Middle frontal gyrus (tissue), 1 donor: Measurements from ENCODE around the gene ITLN1.
"Not testable (repeated sequence)": the region's sequence is repeated elsewhere in the genome, so short reads cannot be mapped to it uniquely, and the experiment has no call there.

Experiments used
- DNase-seq: peaks from one replicate; pipeline ENCODE4 v3.0.0-alpha.2; 2015; ENCODE audit warnings: low spot score; ENCODE audit errors: extremely low spot score

The ITLN1 gene

GRCh38 chr1:160883581-160884513 lies 1.1 kb downstream of the ITLN1 start:
- no peak for DNase-seq

GRCh38 chr1:160882582-160882981 lies 2.4 kb downstream of the ITLN1 start:
- no peak for DNase-seq

GRCh38 chr1:160881264-160881663 lies 3.7 kb downstream of the ITLN1 start:
- not testable (repeated sequence) for DNase-seq

GRCh38 chr1:160880216-160880615 lies 4.8 kb downstream of the ITLN1 start:
- no peak for DNase-seq

GRCh38 chr1:160879056-160879455 lies 5.9 kb downstream of the ITLN1 start:
- no peak for DNase-seq

GRCh38 chr1:160877221-160877620 lies 7.8 kb downstream of the ITLN1 start:
- no peak for DNase-seq

GRCh38 chr1:160876311-160876710 lies 8.7 kb downstream of the ITLN1 start:
- no peak for DNase-seq

GRCh38 chr1:160875591-160875990 lies 9.4 kb downstream of the ITLN1 start:
- not testable (repeated sequence) for DNase-seq

- DNase-seq = no peak
Measured at GRCh38 chr1:160874935-160875334, 10.0 kb downstream of the ITLN1 start.

- DNase-seq = no peak
Measured at GRCh38 chr1:160868141-160868540, 16.8 kb downstream of the ITLN1 start.

- not testable (repeated sequence) for DNase-seq
Measured at GRCh38 chr1:160867651-160868050, 17.3 kb downstream of the ITLN1 start.

GRCh38 chr1:160866695-160867260 lies 18.2 kb downstream of the ITLN1 start:
- no peak for DNase-seq

- DNase-seq = no peak
Measured at GRCh38 chr1:160866001-160866694, 18.8 kb downstream of the ITLN1 start.

- no peak for DNase-seq
Measured at GRCh38 chr1:160865337-160865736, 19.6 kb downstream of the ITLN1 start.

- no peak for DNase-seq
Measured at GRCh38 chr1:160864173-160864572, 20.8 kb downstream of the ITLN1 start.

GRCh38 chr1:160863774-160864131 lies 21.2 kb downstream of the ITLN1 start:
- DNase-seq = no peak

GRCh38 chr1:160863061-160863773 lies 21.8 kb downstream of the ITLN1 start:
- DNase-seq = no peak

- DNase-seq = no peak
Measured at GRCh38 chr1:160862203-160863060, 22.5 kb downstream of the ITLN1 start, which contains the start of gene CD244. Gene CD244, minus strand, starts transcription at chr1:160862887. Its CDS starts 210 bp downstream, at chr1:160862677.

- no peak for DNase-seq
Measured at GRCh38 chr1:160860840-160861505, 24.0 kb downstream of the ITLN1 start.

- no peak for DNase-seq
Measured at GRCh38 chr1:160859166-160859565, 25.8 kb downstream of the ITLN1 start.
